Thoracic aorta (tissue), 2 donors: ENCODE results near the gene SPECC1. TPM values are rescaled to one million over a fixed set of nuclear protein-coding genes. Genes with fewer than 3 reads are reported as not detected.

Source experiments
- ATAC-seq: fragments of 150-250 bp; one replicate; pipeline ENCODE4 v1.8.0; 2017; ENCODE audit warnings: low read depth; ENCODE audit not compliant: insufficient number of reproducible peaks, low FRiP score
- DNase-seq: peaks from one replicate; pipeline ENCODE4 v3.0.0-alpha.2; 2020; ENCODE audit warnings: low spot score
- H3K27ac ChIP-seq, 2 donors: fragments of 200-600 bp; sonication (generic); 1 replicate in 1 of 2; 2 replicates in 1 of 2; pipeline ENCODE4 v1.5.1; 2016; ENCODE audit warnings: mild to moderate bottlenecking in 2 of 2, moderate library complexity in 2 of 2
- H3K27me3 ChIP-seq: fragments of 200-600 bp; sonication (generic); replicated peaks from 2 replicates; pipeline ENCODE4 v1.6.0; 2016; ENCODE audit warnings: mild to moderate bottlenecking; ENCODE audit not compliant: insufficient read depth
- H3K36me3 ChIP-seq: fragments of 200-600 bp; sonication (generic); one replicate; pipeline ENCODE4 v1.5.1; 2016
- H3K4me1 ChIP-seq, 2 donors: fragments of 200-600 bp; sonication (generic); 1 replicate in 1 of 2; 2 replicates in 1 of 2; pipeline versions ENCODE4 v1.5.1 to v1.6.0; 2016; ENCODE audit warnings: low read depth in 2 of 2, mild to moderate bottlenecking in 1 of 2; ENCODE audit not compliant: control insufficient read depth in 1 of 2
- H3K4me3 ChIP-seq: fragments of 200-600 bp; sonication (generic); 2 replicates; pipeline ENCODE4 v1.5.1; 2016; ENCODE audit warnings: mild to moderate bottlenecking
- H3K9me3 ChIP-seq: fragments of 200-600 bp; sonication (generic); 2 replicates; pipeline ENCODE4 v1.5.1; 2016
- total RNA-seq, 2 donors: library from RNA; depleted of rRNA; stranded (reverse); fragments of >200 nt; gene quantifications; one replicate each; pipeline versions ENCODE4 v1.1.0 to v1.2.3, GENCODE V29; 2016
- TF ChIP-seq, protein P1 (sequence below): fragments of 200-600 bp; sonication (generic); IDR thresholded peaks from one replicate; pipeline ENCODE4 v1.5.1; 2019; ENCODE audit warnings: antibody characterized with exemption

SPECC1 gene
- total RNA-seq, 2 donors from 2014 or later: 89.8 to 91.9 TPM

DNA sequence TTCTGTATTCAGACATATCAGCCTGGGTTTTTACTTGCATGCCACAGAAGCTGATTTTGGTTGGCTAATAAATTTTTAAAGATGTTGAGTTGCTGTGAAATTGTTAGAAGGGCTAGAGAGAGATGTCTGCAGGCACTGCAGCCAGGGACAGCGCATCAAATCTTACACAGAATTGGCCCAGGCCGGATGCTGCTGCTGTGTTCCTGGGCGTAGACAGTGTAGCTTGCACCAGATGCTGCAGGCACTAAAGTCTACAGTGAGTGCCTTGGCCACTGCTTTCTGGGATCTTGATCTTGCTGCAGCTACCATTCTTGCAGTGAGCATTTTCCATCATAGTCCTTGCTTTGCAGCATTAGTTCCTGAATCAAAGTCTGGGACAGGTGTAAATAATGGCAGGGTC is 169.9 kb downstream of the SPECC1 start:
- Histone ChIP-seq H3K27me3 (no peaks in the 10 kb centered on the region), H3K27ac (no peak overlapping the region), H3K4me1 (peaks cover 0 to 3% of the 10 kb centered on the region in 2 donors), H3K9me3 (no peaks in the 10 kb centered on the region), H3K4me3 (no peak overlapping the region), H3K36me3 (no peaks in the 10 kb centered on the region)
- TF ChIP-seq, protein P1, sequence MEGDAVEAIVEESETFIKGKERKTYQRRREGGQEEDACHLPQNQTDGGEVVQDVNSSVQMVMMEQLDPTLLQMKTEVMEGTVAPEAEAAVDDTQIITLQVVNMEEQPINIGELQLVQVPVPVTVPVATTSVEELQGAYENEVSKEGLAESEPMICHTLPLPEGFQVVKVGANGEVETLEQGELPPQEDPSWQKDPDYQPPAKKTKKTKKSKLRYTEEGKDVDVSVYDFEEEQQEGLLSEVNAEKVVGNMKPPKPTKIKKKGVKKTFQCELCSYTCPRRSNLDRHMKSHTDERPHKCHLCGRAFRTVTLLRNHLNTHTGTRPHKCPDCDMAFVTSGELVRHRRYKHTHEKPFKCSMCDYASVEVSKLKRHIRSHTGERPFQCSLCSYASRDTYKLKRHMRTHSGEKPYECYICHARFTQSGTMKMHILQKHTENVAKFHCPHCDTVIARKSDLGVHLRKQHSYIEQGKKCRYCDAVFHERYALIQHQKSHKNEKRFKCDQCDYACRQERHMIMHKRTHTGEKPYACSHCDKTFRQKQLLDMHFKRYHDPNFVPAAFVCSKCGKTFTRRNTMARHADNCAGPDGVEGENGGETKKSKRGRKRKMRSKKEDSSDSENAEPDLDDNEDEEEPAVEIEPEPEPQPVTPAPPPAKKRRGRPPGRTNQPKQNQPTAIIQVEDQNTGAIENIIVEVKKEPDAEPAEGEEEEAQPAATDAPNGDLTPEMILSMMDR: no peak
- ATAC-seq: no peak
- no peak for DNase-seq

DNA sequence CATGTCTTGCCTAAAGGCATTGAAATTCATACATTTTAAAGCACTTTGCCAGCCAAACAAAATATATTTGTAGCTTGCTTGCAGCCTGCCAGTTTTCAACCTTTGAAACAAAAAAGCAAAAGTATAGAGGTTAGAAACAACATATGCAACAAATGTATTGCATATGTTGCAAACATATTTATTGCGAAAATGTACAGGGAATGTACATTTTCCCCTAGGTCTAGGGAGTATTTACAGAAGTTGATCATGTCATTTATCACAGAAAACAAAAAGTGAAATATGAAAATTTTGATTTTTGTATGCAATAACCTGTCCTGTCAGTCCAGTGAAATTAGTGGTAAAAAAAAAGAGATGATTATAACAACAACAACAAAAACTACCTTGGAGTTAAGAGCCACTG is 171.5 kb downstream of the SPECC1 start:
- Histone ChIP-seq H3K4me3 (no peak overlapping the region), H3K27me3 (no peaks in the 10 kb centered on the region), H3K27ac (no peak overlapping the region), H3K36me3 (no peaks in the 10 kb centered on the region), H3K9me3 (no peaks in the 10 kb centered on the region), H3K4me1 (peaks cover 5 to 14% of the 10 kb centered on the region in 2 donors)
- TF ChIP-seq, protein P1: no peak
- DNase-seq (no peak), ATAC-seq (no peak)

DNA sequence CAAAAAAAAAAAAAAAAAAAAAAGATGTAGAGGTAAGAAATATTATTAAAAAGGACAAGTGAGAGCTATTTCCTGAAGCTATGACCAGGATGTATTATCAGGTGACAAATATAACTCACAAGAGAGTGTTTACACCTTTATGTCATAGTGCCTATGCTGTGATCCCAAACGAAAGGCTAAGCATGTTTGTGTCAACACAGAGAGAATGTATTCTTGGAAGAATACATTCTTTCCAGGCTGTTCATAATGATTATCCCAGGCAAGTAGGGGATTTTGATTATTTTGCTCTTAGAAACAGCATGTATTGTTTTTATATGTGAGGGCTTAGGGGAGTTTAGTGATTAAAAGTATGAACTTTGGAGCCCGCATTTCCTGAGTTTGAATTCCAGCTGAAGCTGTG is 175.0 kb downstream of the SPECC1 start:
- Histone ChIP-seq H3K36me3 (no peaks in the 10 kb centered on the region), H3K9me3 (no peaks in the 10 kb centered on the region), H3K4me3 (no peak overlapping the region), H3K27ac (no peak overlapping the region), H3K27me3 (no peaks in the 10 kb centered on the region), H3K4me1 (peaks cover 9 to 29% of the 10 kb centered on the region in 2 donors)
- TF ChIP-seq, protein P1: no peak
- ATAC-seq: no peak
- DNase-seq: no peak

DNA sequence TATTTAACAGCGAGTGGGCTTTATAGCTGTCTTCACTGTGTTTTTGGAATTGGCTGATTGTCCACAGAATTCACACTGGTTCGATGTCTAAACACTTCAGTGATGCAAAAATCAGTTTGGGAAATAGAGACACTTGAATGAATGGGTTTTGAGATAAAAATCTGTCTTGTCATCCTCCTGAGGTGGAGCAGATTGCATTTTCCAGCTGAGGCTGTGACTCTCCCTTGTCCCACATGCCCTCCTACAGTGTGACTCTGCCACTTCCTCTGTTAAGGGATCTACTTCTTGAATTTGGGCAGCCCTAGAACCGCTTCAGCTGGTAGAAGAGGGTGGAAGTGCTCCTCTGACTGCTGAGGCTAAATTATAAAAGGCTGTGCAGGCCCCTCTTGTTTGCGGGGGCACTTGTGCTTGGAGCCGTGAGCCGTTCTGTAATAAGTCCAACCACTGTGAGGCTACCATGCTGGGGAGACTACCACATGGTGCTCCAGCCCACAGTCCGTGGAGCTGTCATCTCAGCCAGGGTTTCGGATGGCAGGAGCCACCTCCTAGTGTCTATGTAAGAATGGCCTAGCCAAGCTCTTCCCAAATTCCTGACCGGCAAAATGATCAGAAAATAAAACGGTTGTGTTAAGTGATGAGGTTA is 175.9 kb downstream of the SPECC1 start:
- TF ChIP-seq, protein P1: no peak
- H3K9me3 ChIP-seq: no peaks in the 10 kb centered on the region
- no peaks in the 10 kb centered on the region for H3K27me3 ChIP-seq
- H3K36me3 ChIP-seq: no peaks in the 10 kb centered on the region
- DNase-seq (no peak), ATAC-seq (no peak)
- no peak overlapping the region for H3K4me3 ChIP-seq
- peaks cover 17 to 39% of the 10 kb centered on the region in 2 donors for H3K4me1 ChIP-seq
- H3K27ac ChIP-seq: peak overlapping the region in 1 of 2 donors; percentile 4

DNA sequence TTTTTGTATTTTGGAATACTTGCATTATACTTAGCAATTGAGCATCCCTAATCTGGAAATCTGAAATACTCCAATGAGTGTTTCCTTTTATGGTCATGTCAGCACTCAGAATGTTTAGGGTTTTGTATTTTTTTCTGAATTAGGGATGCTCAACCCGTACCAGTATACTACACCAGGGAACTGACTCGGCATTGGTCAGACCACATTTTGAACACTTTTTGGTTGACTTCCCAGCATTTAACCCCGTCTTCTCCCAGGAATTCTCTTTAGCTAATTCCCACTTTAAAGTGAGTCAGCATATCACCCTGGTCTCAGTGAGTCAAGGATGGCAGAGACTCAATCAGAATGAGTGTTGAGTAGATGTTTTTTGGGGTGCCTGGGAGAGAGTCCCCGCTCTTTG is 177.9 kb downstream of the SPECC1 start:
- Histone ChIP-seq H3K27ac (peak overlapping the region in 1 of 2 donors; percentile 39), H3K27me3 (no peaks in the 10 kb centered on the region), H3K4me1 (peaks cover 29 to 58% of the 10 kb centered on the region in 2 donors), H3K4me3 (no peak overlapping the region), H3K36me3 (no peaks in the 10 kb centered on the region), H3K9me3 (no peaks in the 10 kb centered on the region)
- DNase-seq: no peak
- TF ChIP-seq, protein P1: no peak
- ATAC-seq: peak; percentile 42
